MCF 10A (cell line): ENCODE measurements around the gene AWAT2. TPM values are rescaled to one million over a fixed set of nuclear protein-coding genes. Genes with fewer than 3 reads are reported as not detected.

Experiments
- BruUV-seq: library from RNA; stranded (reverse); fragments of 400-500 nt; replicated peaks from 2 replicates; lab custom pipeline; 2021; lab: Mats Ljungman, UMichigan
- CTCF ChIA-PET: fragments of 300-600 bp; sonication (Branson Sonifier 250); formaldehyde crosslinking; extraction: SDS; loops from one replicate; lab custom pipeline; 2021; ENCODE audit warnings: antibody characterized with exemption, inconsistent platforms; lab: Yijun Ruan, JAX
- POLR2A ChIA-PET: fragments of 300-600, 350-650 bp; sonication (Branson Sonifier 250); formaldehyde crosslinking; extraction: SDS; loops from one replicate; lab custom pipeline; 2020; ENCODE audit warnings: antibody characterized with exemption, inconsistent platforms; lab: Yijun Ruan, JAX
- DNase-seq: peaks from one replicate; pipeline ENCODE4 v3.0.0-alpha.2; 2018; ENCODE audit not compliant: unreplicated experiment
- H3K27ac Mint-ChIP-seq: one replicate; pipeline ENCODE4 v1.8.0; 2022; ENCODE audit warnings: mild to moderate bottlenecking, low read depth, mixed read lengths; ENCODE audit not compliant: unreplicated experiment
- H3K27me3 Mint-ChIP-seq: one replicate; pipeline ENCODE4 v1.8.0; 2022; ENCODE audit warnings: mixed read lengths; ENCODE audit not compliant: insufficient read depth, unreplicated experiment
- H3K36me3 Mint-ChIP-seq: one replicate; pipeline ENCODE4 v1.8.0; 2022; ENCODE audit warnings: mild to moderate bottlenecking, moderate library complexity, mixed read lengths; ENCODE audit not compliant: insufficient read depth, unreplicated experiment
- H3K4me1 Mint-ChIP-seq: one replicate; pipeline ENCODE4 v1.8.0; 2022; ENCODE audit warnings: mixed read lengths; ENCODE audit not compliant: insufficient read depth, unreplicated experiment
- H3K4me3 Mint-ChIP-seq: one replicate; pipeline ENCODE4 v1.8.0; 2022; ENCODE audit warnings: mild to moderate bottlenecking, moderate library complexity, mixed read lengths; ENCODE audit not compliant: unreplicated experiment
- H3K9me3 Mint-ChIP-seq: one replicate; pipeline ENCODE4 v1.8.0; 2022; ENCODE audit warnings: mixed read lengths; ENCODE audit not compliant: unreplicated experiment
- CTCF ChIP-seq: fragments of 200-600 bp; IDR thresholded peaks from one replicate; pipeline ENCODE4 v1.8.0; 2022; ENCODE audit warnings: antibody characterized with exemption, mild to moderate bottlenecking; ENCODE audit not compliant: unreplicated experiment
- intact Hi-C: fragments of 100-400 bp; cut with micrococcal nuclease; formaldehyde crosslinking; loops from 2 replicates; pipeline ENCODE4 v1.14.1; 2022
- total RNA-seq: library from RNA; stranded (reverse); gene quantifications from 2 replicates; pipeline ENCODE4 v1.2.3, GENCODE V29; 2022

The AWAT2 gene
- total RNA-seq, 1 experiment from 2014 or later = 0.14 TPM

GRCh38 chrX:70079870-70080269 lies 30.1 kb upstream of the AWAT2 start:
- peaks cover 40% of the 10 kb centered on the region for H3K27me3 Mint-ChIP-seq
- CTCF ChIA-PET = interaction anchor here (5.8 kb wide), 1 partner anchor 17 kb away, joined by 36 read pairs; no protein-coding TSS in a partner anchor
- DNase-seq = no peak

GRCh38 chrX:70079297-70079696 lies 29.6 kb upstream of the AWAT2 start:
- no TSS peak for BruUV-seq

More at GRCh38 chrX:70079870-70080269, 30.1 kb upstream of the AWAT2 start:
- no TSS peak for BruUV-seq
- Mint-ChIP-seq H3K9me3 (no peaks in the 10 kb centered on the region), H3K36me3 (no peaks in the 10 kb centered on the region), H3K27ac (no peak overlapping the region), H3K4me3 (no peak overlapping the region), H3K4me1 (no peaks in the 10 kb centered on the region)
- POLR2A ChIA-PET = no interaction called here
- TF ChIP-seq CTCF = no peak
- intact Hi-C loops = no loop called here

GRCh38 chrX:70066646-70067045 lies 16.9 kb upstream of the AWAT2 start:
- peaks cover 52% of the 10 kb centered on the region for H3K27me3 Mint-ChIP-seq
- ChIA-PET POLR2A (no interaction called here), CTCF (interaction anchor here (1.5 kb wide), 1 partner anchor 29 kb away, joined by 3 read pairs; no protein-coding TSS in a partner anchor)
- no peaks in the 10 kb centered on the region for H3K9me3 Mint-ChIP-seq
- no peak for TF ChIP-seq CTCF
- no peak overlapping the region for H3K27ac Mint-ChIP-seq
- no peak overlapping the region for H3K4me3 Mint-ChIP-seq
- no TSS peak for BruUV-seq
- no peaks in the 10 kb centered on the region for H3K4me1 Mint-ChIP-seq
- H3K36me3 Mint-ChIP-seq = no peaks in the 10 kb centered on the region
- intact Hi-C loops = no loop called here
- no peak for DNase-seq

More at GRCh38 chrX:70079297-70079696, 29.6 kb upstream of the AWAT2 start:
- Mint-ChIP-seq H3K9me3 (no peaks in the 10 kb centered on the region), H3K4me1 (no peaks in the 10 kb centered on the region), H3K27ac (no peak overlapping the region), H3K36me3 (no peaks in the 10 kb centered on the region), H3K4me3 (no peak overlapping the region), H3K27me3 (peaks cover 34% of the 10 kb centered on the region)
- ChIA-PET POLR2A (no interaction called here), CTCF (interaction anchor here (0.6 to 5.8 kb wide), 3 partner anchors 15 to 49 kb away, joined by 4 to 36 read pairs (median 4); no protein-coding TSS in a partner anchor)
- TF ChIP-seq CTCF = no peak
- DNase-seq = no peak
- intact Hi-C loops = no loop called here

GRCh38 chrX:70062961-70063550 lies 13.3 kb upstream of the AWAT2 start:
- Mint-ChIP-seq H3K9me3 (no peaks in the 10 kb centered on the region), H3K27ac (no peak overlapping the region), H3K36me3 (no peaks in the 10 kb centered on the region), H3K27me3 (peaks cover 56% of the 10 kb centered on the region), H3K4me3 (no peak overlapping the region), H3K4me1 (no peaks in the 10 kb centered on the region)
- TF ChIP-seq CTCF = no peak
- DNase-seq = no peak
- no TSS peak for BruUV-seq
- ChIA-PET POLR2A (no interaction called here), CTCF (interaction anchor here (0.9 to 1.2 kb wide), 2 partner anchors 33 to 35 kb away, joined by 3 read pairs; no protein-coding TSS in a partner anchor)
- intact Hi-C loops = no loop called here
